Mesothelial cell of epicardium (in vitro differentiated cells): ENCODE results near the gene HIVEP3. TPM values are rescaled to one million over a fixed set of nuclear protein-coding genes. Genes with fewer than 3 reads are reported as not detected.

Experiments
- DNase-seq, 2 experiments: peaks; one replicate each; pipeline ENCODE4 v3.0.0; 2021; ENCODE audit warnings: low spot score in 2 of 2; ENCODE audit not compliant: unreplicated experiment in 2 of 2
- H3K27ac Mint-ChIP-seq: 2 replicates; pipeline ENCODE4 v1.8.0; 2021; ENCODE audit warnings: mixed read lengths
- H3K27me3 Mint-ChIP-seq: 2 replicates; pipeline ENCODE4 v1.8.0; 2021; ENCODE audit warnings: low read depth, mixed read lengths
- H3K36me3 Mint-ChIP-seq: 2 replicates; pipeline ENCODE4 v1.8.0; 2021; ENCODE audit warnings: mixed read lengths
- H3K4me1 Mint-ChIP-seq: 2 replicates; pipeline ENCODE4 v1.8.0; 2021; ENCODE audit warnings: mixed read lengths
- H3K4me3 Mint-ChIP-seq: 2 replicates; pipeline ENCODE4 v1.8.0; 2021; ENCODE audit warnings: mild to moderate bottlenecking, moderate library complexity, mixed read lengths
- H3K9me3 Mint-ChIP-seq: 2 replicates; pipeline ENCODE4 v1.8.0; 2021; ENCODE audit warnings: mixed read lengths
- total RNA-seq: library from RNA; stranded (reverse); gene quantifications from 3 replicates; pipeline ENCODE4 v1.2.1, GENCODE V29; 2021
- TF ChIP-seq, protein P1 (sequence below): fragments of 200-600 bp; sonication (generic); IDR thresholded peaks from one replicate; pipeline ENCODE4 v1.5.0; 2021; ENCODE audit warnings: antibody characterized with exemption; ENCODE audit not compliant: unreplicated experiment

HIVEP3 gene
- total RNA-seq, 1 donor from 2014 or later = 8.9 TPM

DNA sequence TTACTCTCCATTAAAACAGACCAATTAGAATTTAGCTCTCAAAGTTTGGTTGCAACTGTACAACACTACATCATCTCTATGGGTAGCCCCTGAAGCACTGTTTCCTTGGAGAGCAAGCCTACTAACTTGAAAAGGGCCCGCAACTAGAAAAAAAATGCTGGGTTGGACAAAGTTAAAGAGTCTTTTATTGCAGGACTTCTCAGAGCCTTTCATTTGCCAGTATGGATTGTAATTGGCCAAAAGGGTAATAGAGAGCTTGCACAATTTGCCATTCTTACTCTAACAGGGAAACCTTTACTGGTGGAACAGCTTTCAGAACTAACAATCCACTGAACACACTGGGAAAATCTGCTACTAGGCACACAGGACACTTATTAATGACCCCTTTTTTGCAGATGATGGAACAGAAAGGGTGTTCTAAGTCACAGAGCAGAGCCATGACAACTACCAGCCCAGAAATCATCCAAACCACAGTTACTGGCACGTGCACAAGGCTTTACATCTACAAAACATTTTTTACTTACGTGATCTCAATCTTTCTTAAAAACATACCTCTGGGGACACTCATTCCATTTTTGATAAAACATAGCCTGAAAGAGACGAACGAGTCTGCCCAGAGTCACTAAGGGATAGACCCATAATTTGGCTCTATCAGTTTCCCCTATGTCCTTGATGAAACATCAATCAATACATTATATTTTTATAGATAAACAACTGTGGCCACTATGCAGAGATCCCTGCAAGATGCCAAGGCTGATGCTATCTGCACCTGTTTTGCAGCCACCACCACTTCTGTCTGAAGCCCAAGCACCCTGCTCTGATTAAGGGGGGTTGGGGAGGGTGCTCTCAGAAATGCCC, 257.9 kb downstream of the HIVEP3 start:
- DNase-seq = no peak
- Mint-ChIP-seq H3K36me3 (no peaks in the 10 kb centered on the region), H3K9me3 (no peaks in the 10 kb centered on the region), H3K4me3 (peak overlapping the region; percentile 76), H3K27me3 (peaks cover 36% of the 10 kb centered on the region), H3K27ac (no peak overlapping the region), H3K4me1 (peaks cover 27% of the 10 kb centered on the region)
- TF ChIP-seq, protein P1, sequence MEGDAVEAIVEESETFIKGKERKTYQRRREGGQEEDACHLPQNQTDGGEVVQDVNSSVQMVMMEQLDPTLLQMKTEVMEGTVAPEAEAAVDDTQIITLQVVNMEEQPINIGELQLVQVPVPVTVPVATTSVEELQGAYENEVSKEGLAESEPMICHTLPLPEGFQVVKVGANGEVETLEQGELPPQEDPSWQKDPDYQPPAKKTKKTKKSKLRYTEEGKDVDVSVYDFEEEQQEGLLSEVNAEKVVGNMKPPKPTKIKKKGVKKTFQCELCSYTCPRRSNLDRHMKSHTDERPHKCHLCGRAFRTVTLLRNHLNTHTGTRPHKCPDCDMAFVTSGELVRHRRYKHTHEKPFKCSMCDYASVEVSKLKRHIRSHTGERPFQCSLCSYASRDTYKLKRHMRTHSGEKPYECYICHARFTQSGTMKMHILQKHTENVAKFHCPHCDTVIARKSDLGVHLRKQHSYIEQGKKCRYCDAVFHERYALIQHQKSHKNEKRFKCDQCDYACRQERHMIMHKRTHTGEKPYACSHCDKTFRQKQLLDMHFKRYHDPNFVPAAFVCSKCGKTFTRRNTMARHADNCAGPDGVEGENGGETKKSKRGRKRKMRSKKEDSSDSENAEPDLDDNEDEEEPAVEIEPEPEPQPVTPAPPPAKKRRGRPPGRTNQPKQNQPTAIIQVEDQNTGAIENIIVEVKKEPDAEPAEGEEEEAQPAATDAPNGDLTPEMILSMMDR = no peak

GRCh38 chr1:41659903-41660302, 258.8 kb downstream of the HIVEP3 start:
- no peaks in the 10 kb centered on the region for H3K9me3 Mint-ChIP-seq
- peaks cover 20% of the 10 kb centered on the region for H3K4me1 Mint-ChIP-seq
- H3K36me3 Mint-ChIP-seq = no peaks in the 10 kb centered on the region
- no peak overlapping the region for H3K27ac Mint-ChIP-seq
- peaks cover 36% of the 10 kb centered on the region for H3K27me3 Mint-ChIP-seq
- TF ChIP-seq, protein P1 = no peak
- H3K4me3 Mint-ChIP-seq = no peak overlapping the region
- DNase-seq = no peak

- Mint-ChIP-seq H3K36me3 (no peaks in the 10 kb centered on the region), H3K4me3 (no peak overlapping the region), H3K9me3 (no peaks in the 10 kb centered on the region), H3K4me1 (peaks cover 17% of the 10 kb centered on the region), H3K27ac (no peak overlapping the region), H3K27me3 (peaks cover 36% of the 10 kb centered on the region)
- DNase-seq = no peak
- TF ChIP-seq, protein P1 = no peak
Measured at GRCh38 chr1:41659159-41659495, 259.6 kb downstream of the HIVEP3 start.

DNA sequence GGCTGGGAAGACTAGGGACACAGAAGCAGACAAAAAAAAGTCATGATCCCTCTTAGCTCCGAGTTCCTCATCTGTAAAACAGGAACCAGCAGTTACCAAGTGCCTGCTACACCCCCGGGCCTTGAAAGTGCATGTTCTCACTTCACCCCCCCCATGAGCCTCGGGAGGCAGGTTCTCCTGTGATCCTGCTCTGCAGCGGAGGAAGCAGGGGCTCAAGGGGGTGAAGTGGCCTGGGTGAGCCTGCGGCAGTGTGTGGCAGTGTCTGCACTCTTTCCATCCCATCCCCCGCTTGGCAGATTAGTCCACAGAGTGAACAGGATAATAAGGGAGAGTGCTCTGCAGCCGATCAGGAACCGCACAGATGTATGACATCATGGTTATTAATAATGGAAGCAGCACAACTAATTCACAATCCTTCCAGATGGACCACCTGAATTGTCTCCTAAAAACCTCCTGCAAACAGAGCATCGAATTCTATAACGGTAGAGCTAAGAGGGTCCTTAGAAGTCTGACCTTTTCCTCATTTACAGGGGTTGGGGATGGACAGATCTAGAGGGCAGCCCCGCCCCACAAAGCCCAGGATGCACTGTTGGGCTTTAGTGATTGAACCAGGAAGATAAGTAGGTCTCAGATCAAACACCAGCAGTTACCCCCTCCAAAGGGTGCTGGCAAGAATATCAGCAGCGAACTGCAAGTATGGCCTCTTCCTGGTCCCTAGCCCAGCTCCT, 260.1 kb downstream of the HIVEP3 start:
- TF ChIP-seq, protein P1 = no peak
- H3K4me1 Mint-ChIP-seq = peaks cover 17% of the 10 kb centered on the region
- no peak overlapping the region for H3K27ac Mint-ChIP-seq
- DNase-seq = no peak
- H3K36me3 Mint-ChIP-seq = no peaks in the 10 kb centered on the region
- H3K9me3 Mint-ChIP-seq = no peaks in the 10 kb centered on the region
- H3K4me3 Mint-ChIP-seq = no peak overlapping the region
- peaks cover 32% of the 10 kb centered on the region for H3K27me3 Mint-ChIP-seq

GRCh38 chr1:41657679-41658295, 260.9 kb downstream of the HIVEP3 start:
- peaks cover 17% of the 10 kb centered on the region for H3K4me1 Mint-ChIP-seq
- H3K9me3 Mint-ChIP-seq = no peaks in the 10 kb centered on the region
- H3K27me3 Mint-ChIP-seq = peaks cover 32% of the 10 kb centered on the region
- H3K36me3 Mint-ChIP-seq = no peaks in the 10 kb centered on the region
- DNase-seq = no peak
- TF ChIP-seq, protein P1 = no peak
- H3K4me3 Mint-ChIP-seq = no peak overlapping the region
- H3K27ac Mint-ChIP-seq = no peak overlapping the region
